GM23338 (cell line): ENCODE data around the gene LLGL2. TPM values are rescaled to one million over a fixed set of nuclear protein-coding genes. Genes with fewer than 3 reads are reported as not detected.

Experiments used
- ATAC-seq: fragments of 200-7000 bp; cut with Tn5 transposase; 3 replicates; pipeline ENCODE4 v1.9.1; 2020
- DNase-seq: peaks from one replicate; pipeline ENCODE4 v3.0.0-alpha.2; 2015; ENCODE audit warnings: low spot score
- H2AFZ ChIP-seq: fragments of 200-600 bp; sonication (generic); 2 replicates; pipeline ENCODE4 v1.8.0; 2016; ENCODE audit warnings: antibody characterized with exemption, mild to moderate bottlenecking, moderate library complexity
- H3F3A ChIP-seq: fragments of 200-600 bp; sonication (generic); replicated peaks from 2 replicates; pipeline ENCODE4 v1.8.0; 2017; ENCODE audit warnings: antibody characterized with exemption, mixed run types, low read depth
- H3K27ac ChIP-seq: fragments of 200-600 bp; sonication (generic); 2 replicates; pipeline ENCODE4 v1.6.1; 2016; ENCODE audit warnings: low read depth
- H3K27me3 ChIP-seq: fragments of 200-600 bp; sonication (generic); 2 replicates; pipeline ENCODE4 v1.8.0; 2016; ENCODE audit warnings: mild to moderate bottlenecking, mixed run types, moderate library complexity; ENCODE audit not compliant: insufficient read depth
- H3K36me3 ChIP-seq: fragments of 200-600 bp; sonication (generic); 2 replicates; pipeline ENCODE4 v1.8.0; 2016; ENCODE audit warnings: mild to moderate bottlenecking; ENCODE audit not compliant: insufficient read depth
- H3K4me1 ChIP-seq: fragments of 200-600 bp; sonication (generic); 2 replicates; pipeline ENCODE4 v1.8.0; 2016; ENCODE audit warnings: mild to moderate bottlenecking, moderate library complexity; ENCODE audit not compliant: insufficient read depth
- H3K4me2 ChIP-seq: fragments of 200-600 bp; sonication (generic); 2 replicates; pipeline ENCODE4 v1.7.1; 2017; ENCODE audit warnings: mixed run types
- H3K4me3 ChIP-seq: fragments of 200-600 bp; sonication (generic); 2 replicates; pipeline ENCODE4 v1.6.1; 2016; ENCODE audit warnings: mixed run types
- H3K79me2 ChIP-seq: fragments of 200-600 bp; sonication (generic); replicated peaks from 2 replicates; pipeline ENCODE4 v1.8.0; 2017; ENCODE audit warnings: mild to moderate bottlenecking; ENCODE audit not compliant: insufficient read depth
- H3K9me2 ChIP-seq: fragments of 200-600 bp; sonication (generic); 2 replicates; pipeline ENCODE4 v1.8.0; 2017; ENCODE audit not compliant: insufficient read depth
- H4K20me1 ChIP-seq: fragments of 200-600 bp; sonication (generic); replicated peaks from 2 replicates; pipeline ENCODE4 v1.8.0; 2017; ENCODE audit warnings: mild to moderate bottlenecking; ENCODE audit not compliant: insufficient read depth
- H3K27ac Mint-ChIP-seq: 2 replicates; pipeline ENCODE4 v1.8.0; 2020; ENCODE audit warnings: inconsistent platforms, mild to moderate bottlenecking, moderate library complexity, mixed read lengths
- H3K27me3 Mint-ChIP-seq: 3 replicates; pipeline ENCODE4 v1.8.0; 2022; ENCODE audit warnings: low read depth, mild to moderate bottlenecking, moderate library complexity, mixed read lengths, inconsistent platforms; ENCODE audit not compliant: insufficient read depth, poor library complexity
- H3K36me3 Mint-ChIP-seq: 3 replicates; pipeline ENCODE4 v1.8.0; 2021; ENCODE audit warnings: low read depth, mild to moderate bottlenecking, inconsistent platforms, moderate library complexity, mixed read lengths
- H3K4me1 Mint-ChIP-seq: 3 replicates; pipeline ENCODE4 v1.8.0; 2020; ENCODE audit warnings: mild to moderate bottlenecking, inconsistent platforms, mixed read lengths
- H3K4me3 Mint-ChIP-seq: 3 replicates; pipeline ENCODE4 v1.8.0; 2021; ENCODE audit warnings: moderate library complexity, mild to moderate bottlenecking, inconsistent platforms, mixed read lengths
- H3K9me3 Mint-ChIP-seq: 3 replicates; pipeline ENCODE4 v1.8.0; 2020; ENCODE audit warnings: moderate library complexity, mild to moderate bottlenecking, inconsistent platforms, mixed read lengths
- EZH2phosphoT487 ChIP-seq: fragments of 200-600 bp; sonication (generic); IDR thresholded peaks from one replicate; pipeline ENCODE4 v1.8.1; 2018; ENCODE audit warnings: antibody characterized with exemption; ENCODE audit not compliant: unreplicated experiment
- POLR2AphosphoS5 ChIP-seq: IDR thresholded peaks from 2 replicates; pipeline ENCODE4 v1.6.1; 2016; ENCODE audit warnings: antibody characterized with exemption, low read depth
- STAT1 ChIP-seq: IDR thresholded peaks from one replicate; pipeline ENCODE4 v1.6.1; 2016; ENCODE audit warnings: antibody characterized with exemption; ENCODE audit not compliant: unreplicated experiment
- ZNF331 ChIP-seq: fragments of 250-450 bp; sonication (Bioruptor Pico); IDR thresholded peaks from 2 replicates; pipeline ENCODE4 v1.5.0; 2020; ENCODE audit warnings: low read depth, mild to moderate bottlenecking, moderate library complexity
- polyA plus RNA-seq: library from polyadenylated mRNA; unstranded; fragments of >200 nt; fragmentation: Nextera tagmentation; extraction: Ambion mirVana; gene quantifications from 2 replicates; pipeline ENCODE4 v1.2.1, GENCODE V29; 2016
- total RNA-seq: library from RNA; depleted of rRNA; stranded (reverse); fragments of >200 nt; shearing (Covaris generic); gene quantifications from 2 replicates; pipeline ENCODE4 v1.2.3, GENCODE V29; 2014
- TF ChIP-seq, protein P1 (sequence below): fragments of 250-450 bp; sonication (Bioruptor Pico); IDR thresholded peaks from 2 replicates; pipeline ENCODE4 v1.5.0; 2020; ENCODE audit warnings: mild to moderate bottlenecking, moderate library complexity
- TF ChIP-seq, protein P2 (sequence below), 2 experiments: fragments of 200-600 bp in 1 of 2; sonication (generic) in 1 of 2; conservative IDR thresholded peaks; 2 replicates each; pipeline versions ENCODE4 v1.5.1 to v1.6.1; 2016 to 2017; ENCODE audit warnings: antibody characterized with exemption in 2 of 2, low read depth in 2 of 2, mild to moderate bottlenecking in 2 of 2, moderate library complexity in 1 of 2

The LLGL2 gene
- total and polyA plus RNA-seq, 2 experiments from 2014 or later, result 62.5 to 78.5 TPM

DNA sequence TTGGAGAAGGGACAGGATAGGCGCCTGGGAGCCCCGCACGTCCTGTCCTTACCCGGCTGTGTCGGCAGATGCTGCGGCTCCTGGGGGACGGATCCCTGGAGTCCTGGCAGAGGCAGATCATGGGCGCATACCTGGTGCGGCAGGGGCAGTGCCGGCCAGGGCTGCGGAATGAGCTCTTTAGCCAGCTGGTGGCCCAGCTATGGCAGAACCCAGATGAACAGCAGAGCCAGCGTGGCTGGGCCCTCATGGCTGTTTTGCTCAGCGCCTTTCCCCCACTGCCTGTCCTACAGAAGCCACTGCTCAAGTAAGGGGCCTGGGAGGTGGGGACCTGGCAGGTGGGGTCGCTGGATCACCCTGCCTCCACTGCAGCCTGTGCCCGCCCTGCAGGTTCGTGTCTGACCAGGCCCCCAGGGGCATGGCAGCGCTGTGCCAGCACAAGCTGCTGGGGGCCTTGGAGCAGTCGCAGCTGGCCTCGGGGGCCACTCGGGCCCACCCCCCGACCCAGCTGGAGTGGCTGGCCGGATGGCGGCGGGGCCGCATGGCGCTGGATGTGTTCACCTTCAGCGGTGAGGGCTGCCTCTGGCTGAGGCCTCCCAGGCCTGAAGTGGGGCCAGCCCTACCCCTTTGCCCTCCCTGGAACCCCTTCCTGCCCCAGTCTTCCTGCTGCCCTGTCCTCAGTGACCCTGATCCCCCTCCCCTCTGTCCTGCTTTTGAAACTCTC is 87.6 kb downstream of the LLGL2 start (continued):
- TF ChIP-seq, protein P1, sequence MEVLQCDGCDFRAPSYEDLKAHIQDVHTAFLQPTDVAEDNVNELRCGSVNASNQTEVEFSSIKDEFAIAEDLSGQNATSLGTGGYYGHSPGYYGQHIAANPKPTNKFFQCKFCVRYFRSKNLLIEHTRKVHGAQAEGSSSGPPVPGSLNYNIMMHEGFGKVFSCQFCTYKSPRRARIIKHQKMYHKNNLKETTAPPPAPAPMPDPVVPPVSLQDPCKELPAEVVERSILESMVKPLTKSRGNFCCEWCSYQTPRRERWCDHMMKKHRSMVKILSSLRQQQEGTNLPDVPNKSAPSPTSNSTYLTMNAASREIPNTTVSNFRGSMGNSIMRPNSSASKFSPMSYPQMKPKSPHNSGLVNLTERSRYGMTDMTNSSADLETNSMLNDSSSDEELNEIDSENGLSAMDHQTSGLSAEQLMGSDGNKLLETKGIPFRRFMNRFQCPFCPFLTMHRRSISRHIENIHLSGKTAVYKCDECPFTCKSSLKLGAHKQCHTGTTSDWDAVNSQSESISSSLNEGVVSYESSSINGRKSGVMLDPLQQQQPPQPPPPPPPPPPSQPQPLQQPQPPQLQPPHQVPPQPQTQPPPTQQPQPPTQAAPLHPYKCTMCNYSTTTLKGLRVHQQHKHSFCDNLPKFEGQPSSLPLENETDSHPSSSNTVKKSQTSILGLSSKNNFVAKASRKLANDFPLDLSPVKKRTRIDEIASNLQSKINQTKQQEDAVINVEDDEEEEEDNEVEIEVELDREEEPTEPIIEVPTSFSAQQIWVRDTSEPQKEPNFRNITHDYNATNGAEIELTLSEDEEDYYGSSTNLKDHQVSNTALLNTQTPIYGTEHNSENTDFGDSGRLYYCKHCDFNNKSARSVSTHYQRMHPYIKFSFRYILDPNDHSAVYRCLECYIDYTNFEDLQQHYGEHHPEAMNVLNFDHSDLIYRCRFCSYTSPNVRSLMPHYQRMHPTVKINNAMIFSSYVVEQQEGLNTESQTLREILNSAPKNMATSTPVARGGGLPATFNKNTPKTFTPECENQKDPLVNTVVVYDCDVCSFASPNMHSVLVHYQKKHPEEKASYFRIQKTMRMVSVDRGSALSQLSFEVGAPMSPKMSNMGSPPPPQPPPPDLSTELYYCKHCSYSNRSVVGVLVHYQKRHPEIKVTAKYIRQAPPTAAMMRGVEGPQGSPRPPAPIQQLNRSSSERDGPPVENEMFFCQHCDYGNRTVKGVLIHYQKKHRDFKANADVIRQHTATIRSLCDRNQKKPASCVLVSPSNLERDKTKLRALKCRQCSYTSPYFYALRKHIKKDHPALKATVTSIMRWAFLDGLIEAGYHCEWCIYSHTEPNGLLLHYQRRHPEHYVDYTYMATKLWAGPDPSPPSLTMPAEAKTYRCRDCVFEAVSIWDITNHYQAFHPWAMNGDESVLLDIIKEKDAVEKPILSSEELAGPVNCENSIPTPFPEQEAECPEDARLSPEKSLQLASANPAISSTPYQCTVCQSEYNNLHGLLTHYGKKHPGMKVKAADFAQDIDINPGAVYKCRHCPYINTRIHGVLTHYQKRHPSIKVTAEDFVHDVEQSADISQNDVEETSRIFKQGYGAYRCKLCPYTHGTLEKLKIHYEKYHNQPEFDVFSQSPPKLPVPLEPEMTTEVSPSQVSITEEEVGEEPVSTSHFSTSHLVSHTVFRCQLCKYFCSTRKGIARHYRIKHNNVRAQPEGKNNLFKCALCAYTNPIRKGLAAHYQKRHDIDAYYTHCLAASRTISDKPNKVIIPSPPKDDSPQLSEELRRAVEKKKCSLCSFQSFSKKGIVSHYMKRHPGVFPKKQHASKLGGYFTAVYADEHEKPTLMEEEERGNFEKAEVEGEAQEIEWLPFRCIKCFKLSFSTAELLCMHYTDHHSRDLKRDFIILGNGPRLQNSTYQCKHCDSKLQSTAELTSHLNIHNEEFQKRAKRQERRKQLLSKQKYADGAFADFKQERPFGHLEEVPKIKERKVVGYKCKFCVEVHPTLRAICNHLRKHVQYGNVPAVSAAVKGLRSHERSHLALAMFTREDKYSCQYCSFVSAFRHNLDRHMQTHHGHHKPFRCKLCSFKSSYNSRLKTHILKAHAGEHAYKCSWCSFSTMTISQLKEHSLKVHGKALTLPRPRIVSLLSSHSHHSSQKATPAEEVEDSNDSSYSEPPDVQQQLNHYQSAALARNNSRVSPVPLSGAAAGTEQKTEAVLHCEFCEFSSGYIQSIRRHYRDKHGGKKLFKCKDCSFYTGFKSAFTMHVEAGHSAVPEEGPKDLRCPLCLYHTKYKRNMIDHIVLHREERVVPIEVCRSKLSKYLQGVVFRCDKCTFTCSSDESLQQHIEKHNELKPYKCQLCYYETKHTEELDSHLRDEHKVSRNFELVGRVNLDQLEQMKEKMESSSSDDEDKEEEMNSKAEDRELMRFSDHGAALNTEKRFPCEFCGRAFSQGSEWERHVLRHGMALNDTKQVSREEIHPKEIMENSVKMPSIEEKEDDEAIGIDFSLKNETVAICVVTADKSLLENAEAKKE, result no peak
- TF ChIP-seq POLR2AphosphoS5 (no peak), ZNF331 (CRISPR knock-in tag) (no peak), EZH2phosphoT487 (no peak), STAT1 (no peak)
- TF ChIP-seq, protein P2, sequence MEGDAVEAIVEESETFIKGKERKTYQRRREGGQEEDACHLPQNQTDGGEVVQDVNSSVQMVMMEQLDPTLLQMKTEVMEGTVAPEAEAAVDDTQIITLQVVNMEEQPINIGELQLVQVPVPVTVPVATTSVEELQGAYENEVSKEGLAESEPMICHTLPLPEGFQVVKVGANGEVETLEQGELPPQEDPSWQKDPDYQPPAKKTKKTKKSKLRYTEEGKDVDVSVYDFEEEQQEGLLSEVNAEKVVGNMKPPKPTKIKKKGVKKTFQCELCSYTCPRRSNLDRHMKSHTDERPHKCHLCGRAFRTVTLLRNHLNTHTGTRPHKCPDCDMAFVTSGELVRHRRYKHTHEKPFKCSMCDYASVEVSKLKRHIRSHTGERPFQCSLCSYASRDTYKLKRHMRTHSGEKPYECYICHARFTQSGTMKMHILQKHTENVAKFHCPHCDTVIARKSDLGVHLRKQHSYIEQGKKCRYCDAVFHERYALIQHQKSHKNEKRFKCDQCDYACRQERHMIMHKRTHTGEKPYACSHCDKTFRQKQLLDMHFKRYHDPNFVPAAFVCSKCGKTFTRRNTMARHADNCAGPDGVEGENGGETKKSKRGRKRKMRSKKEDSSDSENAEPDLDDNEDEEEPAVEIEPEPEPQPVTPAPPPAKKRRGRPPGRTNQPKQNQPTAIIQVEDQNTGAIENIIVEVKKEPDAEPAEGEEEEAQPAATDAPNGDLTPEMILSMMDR (conservative IDR thresholded peaks at IDR 0.05; ENCODE audit: low read depth in 2 of 2), result no peak

DNA sequence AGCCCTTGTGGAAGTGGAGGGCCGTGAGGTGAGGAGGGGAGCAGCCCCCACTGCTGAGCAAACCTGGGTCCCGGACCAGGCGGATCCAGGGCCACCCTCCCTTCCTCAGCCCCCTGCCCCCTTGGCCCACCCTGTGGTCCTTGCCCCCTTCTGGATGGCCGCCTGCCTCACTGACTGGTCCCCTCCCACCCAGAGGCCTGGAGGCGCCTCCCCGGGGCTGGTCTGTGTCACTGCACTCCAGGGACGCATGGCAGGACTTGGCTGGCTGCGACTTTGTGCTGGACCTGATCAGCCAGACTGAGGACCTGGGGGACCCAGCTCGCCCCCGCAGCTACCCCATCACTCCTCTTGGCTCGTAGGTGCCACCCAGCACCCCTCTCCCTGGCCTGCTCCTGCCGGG is 88.5 kb downstream of the LLGL2 start:
- Histone ChIP-seq H3K27me3 (no peaks in the 10 kb centered on the region), H3K4me3 (no peak overlapping the region), H4K20me1 (no peaks in the 10 kb centered on the region), H3K27ac (no peak overlapping the region), H3K4me2 (no peak overlapping the region), H2AFZ (no peak overlapping the region), H3F3A (no peaks in the 10 kb centered on the region), H3K9me2 (no peaks in the 10 kb centered on the region), H3K79me2 (no peaks in the 10 kb centered on the region), H3K4me1 (no peaks in the 10 kb centered on the region), H3K36me3 (no peaks in the 10 kb centered on the region)
- H3K4me3 Mint-ChIP-seq, result no peak overlapping the region
- peaks cover 9% of the 10 kb centered on the region for H3K27me3 Mint-ChIP-seq
- H3K27ac Mint-ChIP-seq, result no peak overlapping the region
- DNase-seq (peak; percentile 70), ATAC-seq (peak; percentile 83)
- H3K9me3 Mint-ChIP-seq, result no peaks in the 10 kb centered on the region; the same call in 2 of the 3 replicates
- TF ChIP-seq EZH2phosphoT487 (no peak), POLR2AphosphoS5 (no peak)
- TF ChIP-seq, protein P2 (conservative IDR thresholded peaks at IDR 0.05; ENCODE audit: low read depth in 2 of 2), result peak; percentile 23 to 69
- no peaks in the 10 kb centered on the region for H3K36me3 Mint-ChIP-seq
- no peaks in the 10 kb centered on the region for H3K4me1 Mint-ChIP-seq
